SU-DHL-6 (cell line): Measurements from ENCODE around the gene OXNAD1.

Experiments
- H2AFZ ChIP-seq: fragments of 200-600 bp; sonication (generic); 2 replicates; pipeline ENCODE4 v1.6.1; 2014; ENCODE audit warnings: low read depth, mild to moderate bottlenecking, moderate library complexity, mixed read lengths, antibody characterized with exemption, low read length; ENCODE audit not compliant: severe bottlenecking
- H3F3A ChIP-seq: fragments of 200-600 bp; shearing (Covaris generic); 2 replicates; pipeline ENCODE4 v1.6.0; 2016; ENCODE audit warnings: antibody characterized with exemption, mild to moderate bottlenecking; ENCODE audit not compliant: insufficient read depth
- H3K27ac ChIP-seq: fragments of 200-600 bp; sonication (generic); 2 replicates; pipeline ENCODE4 v1.5.1; 2016; ENCODE audit warnings: low read depth, mild to moderate bottlenecking, low read length, moderate library complexity, mixed read lengths
- H3K27me3 ChIP-seq: fragments of 200-600 bp; sonication (generic), shearing (Covaris generic); 2 replicates; pipeline ENCODE4 v1.6.0; 2014; ENCODE audit warnings: mild to moderate bottlenecking, low read length
- H3K36me3 ChIP-seq: fragments of 200-600 bp; sonication (generic); 2 replicates; pipeline ENCODE4 v1.6.1; 2014; ENCODE audit warnings: mild to moderate bottlenecking, low read length, mixed read lengths
- H3K4me2 ChIP-seq: fragments of 300-600, 200-600 bp; shearing (Covaris generic), sonication (generic); 2 replicates; pipeline ENCODE4 v1.6.0; 2014; ENCODE audit warnings: low read length, low read depth, mild to moderate bottlenecking; ENCODE audit not compliant: poor library complexity, severe bottlenecking
- H3K4me3 ChIP-seq: fragments of 200-600 bp; sonication (generic); 2 replicates; pipeline ENCODE4 v1.5.1; 2014; ENCODE audit warnings: antibody characterized with exemption, low read length, mild to moderate bottlenecking, mixed read lengths; ENCODE audit not compliant: insufficient read depth, poor library complexity, severe bottlenecking
- H3K79me2 ChIP-seq: fragments of 200-600 bp; sonication (generic); 2 replicates; pipeline ENCODE4 v1.6.1; 2014; ENCODE audit warnings: mild to moderate bottlenecking, low read length, moderate library complexity; ENCODE audit not compliant: insufficient read depth
- H3K9ac ChIP-seq: fragments of 200-600 bp; sonication (generic); 2 replicates; pipeline ENCODE4 v1.7.0; 2014; ENCODE audit warnings: mild to moderate bottlenecking, low read length
- H3K9me2 ChIP-seq: fragments of 200-600 bp; sonication (generic); replicated peaks from 2 replicates; pipeline ENCODE4 v1.6.1; 2014; ENCODE audit warnings: low read length; ENCODE audit not compliant: insufficient read depth
- H3K9me3 ChIP-seq: fragments of 200-600 bp; sonication (generic); 2 replicates; pipeline ENCODE4 v1.6.1; 2014; ENCODE audit warnings: low read length, mixed read lengths; ENCODE audit not compliant: insufficient read depth
- H4K20me1 ChIP-seq: fragments of 200-600 bp; sonication (generic); 2 replicates; pipeline ENCODE4 v1.6.1; 2014; ENCODE audit warnings: low read depth, mild to moderate bottlenecking, antibody characterized with exemption, low read length, moderate library complexity, mixed read lengths
- EZH2phosphoT487 ChIP-seq: fragments of 200-600 bp; sonication (generic), shearing (Covaris generic); conservative IDR thresholded peaks from 2 replicates; pipeline ENCODE4 v1.6.1; 2018; ENCODE audit warnings: mild to moderate bottlenecking, antibody characterized with exemption, low read length, moderate library complexity, mixed read lengths
- TF ChIP-seq, protein P1 (sequence below): fragments of 200-600 bp; sonication (generic); IDR thresholded peaks from one replicate; pipeline ENCODE4 v1.5.1; 2017; ENCODE audit warnings: antibody characterized with exemption, mild to moderate bottlenecking, low read length, moderate library complexity; ENCODE audit not compliant: insufficient read depth, poor library complexity, severe bottlenecking

OXNAD1 gene

DNA sequence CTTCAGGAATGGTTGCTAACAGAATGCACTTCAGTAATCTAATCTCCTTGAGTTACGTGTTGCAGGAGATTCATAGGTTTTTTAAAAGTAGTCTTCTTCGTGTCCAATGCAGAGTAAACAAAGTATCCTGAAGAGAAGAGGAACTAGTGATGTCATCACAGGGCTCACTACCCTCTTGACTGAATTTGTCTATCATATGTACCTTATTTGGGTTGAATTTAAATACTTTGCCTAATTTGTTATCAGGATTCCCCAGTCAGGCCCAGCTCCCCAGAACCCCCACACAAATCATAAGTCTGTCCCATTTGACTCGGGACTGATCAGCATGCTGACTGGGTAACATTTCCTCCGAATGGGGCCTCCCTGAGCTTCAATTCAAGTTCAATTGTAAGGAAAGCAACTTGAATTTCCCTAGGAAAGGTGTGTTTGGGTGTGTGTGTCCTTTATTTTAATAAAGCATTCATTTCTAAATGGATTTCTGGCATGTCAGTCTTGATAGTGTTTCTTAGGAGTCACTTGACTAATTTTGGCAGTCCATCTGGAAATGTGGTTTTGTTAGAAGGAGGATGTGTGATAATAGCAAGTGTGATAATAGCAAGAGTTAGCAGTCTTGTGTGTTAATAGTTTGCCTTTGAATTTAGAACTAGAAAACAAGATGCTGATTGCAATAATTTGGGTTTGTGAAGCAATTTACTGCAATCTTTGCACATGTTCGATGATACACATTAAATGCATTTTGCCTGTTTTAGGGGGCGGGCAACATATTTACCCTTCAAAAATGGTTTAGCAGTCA, 21.9 kb downstream of the OXNAD1 start:
- Histone ChIP-seq H3K27me3 (no peaks in the 10 kb centered on the region), H4K20me1 (no peaks in the 10 kb centered on the region), H3F3A (no peaks in the 10 kb centered on the region), H3K9me3 (no peaks in the 10 kb centered on the region), H3K9me2 (no peaks in the 10 kb centered on the region), H3K27ac (no peak overlapping the region), H3K4me3 (no peak overlapping the region), H3K4me2 (no peak overlapping the region), H3K79me2 (no peaks in the 10 kb centered on the region), H3K36me3 (no peaks in the 10 kb centered on the region), H2AFZ (no peak overlapping the region), H3K9ac (no peak overlapping the region)
- TF ChIP-seq, protein P1, sequence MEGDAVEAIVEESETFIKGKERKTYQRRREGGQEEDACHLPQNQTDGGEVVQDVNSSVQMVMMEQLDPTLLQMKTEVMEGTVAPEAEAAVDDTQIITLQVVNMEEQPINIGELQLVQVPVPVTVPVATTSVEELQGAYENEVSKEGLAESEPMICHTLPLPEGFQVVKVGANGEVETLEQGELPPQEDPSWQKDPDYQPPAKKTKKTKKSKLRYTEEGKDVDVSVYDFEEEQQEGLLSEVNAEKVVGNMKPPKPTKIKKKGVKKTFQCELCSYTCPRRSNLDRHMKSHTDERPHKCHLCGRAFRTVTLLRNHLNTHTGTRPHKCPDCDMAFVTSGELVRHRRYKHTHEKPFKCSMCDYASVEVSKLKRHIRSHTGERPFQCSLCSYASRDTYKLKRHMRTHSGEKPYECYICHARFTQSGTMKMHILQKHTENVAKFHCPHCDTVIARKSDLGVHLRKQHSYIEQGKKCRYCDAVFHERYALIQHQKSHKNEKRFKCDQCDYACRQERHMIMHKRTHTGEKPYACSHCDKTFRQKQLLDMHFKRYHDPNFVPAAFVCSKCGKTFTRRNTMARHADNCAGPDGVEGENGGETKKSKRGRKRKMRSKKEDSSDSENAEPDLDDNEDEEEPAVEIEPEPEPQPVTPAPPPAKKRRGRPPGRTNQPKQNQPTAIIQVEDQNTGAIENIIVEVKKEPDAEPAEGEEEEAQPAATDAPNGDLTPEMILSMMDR = no peak
- no peak for TF ChIP-seq EZH2phosphoT487

DNA sequence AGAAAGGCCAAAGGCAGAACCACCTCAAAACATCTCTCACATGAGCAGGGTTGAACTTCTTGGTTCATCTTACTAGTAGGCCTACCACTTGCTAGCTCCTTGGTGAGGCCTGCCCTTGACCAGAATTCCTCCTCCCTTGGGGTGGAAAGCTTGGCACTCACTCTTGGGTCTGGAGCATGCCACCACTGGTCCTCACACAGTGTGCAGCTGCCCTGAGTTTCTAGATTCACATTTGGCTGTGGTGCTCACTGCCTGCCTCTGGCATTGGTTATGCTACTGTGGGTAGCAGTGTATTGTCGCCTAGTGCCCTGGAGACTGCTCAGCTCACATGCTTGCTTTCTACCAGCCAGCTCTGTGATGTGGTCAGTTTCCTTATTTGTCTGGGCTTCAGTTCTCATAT, 23.7 kb downstream of the OXNAD1 start:
- Histone ChIP-seq H3K79me2 (no peaks in the 10 kb centered on the region), H3K9ac (no peak overlapping the region), H4K20me1 (no peaks in the 10 kb centered on the region), H3K4me2 (no peak overlapping the region), H3K36me3 (peaks cover 11% of the 10 kb centered on the region), H3K9me3 (peaks cover 4% of the 10 kb centered on the region; the same call in 1 of the 2 replicates), H3K4me3 (no peak overlapping the region), H3K27ac (no peak overlapping the region), H3K9me2 (no peaks in the 10 kb centered on the region), H2AFZ (no peak overlapping the region), H3K27me3 (no peaks in the 10 kb centered on the region), H3F3A (no peaks in the 10 kb centered on the region)
- TF ChIP-seq, protein P1 = no peak
- TF ChIP-seq EZH2phosphoT487 = no peak

DNA sequence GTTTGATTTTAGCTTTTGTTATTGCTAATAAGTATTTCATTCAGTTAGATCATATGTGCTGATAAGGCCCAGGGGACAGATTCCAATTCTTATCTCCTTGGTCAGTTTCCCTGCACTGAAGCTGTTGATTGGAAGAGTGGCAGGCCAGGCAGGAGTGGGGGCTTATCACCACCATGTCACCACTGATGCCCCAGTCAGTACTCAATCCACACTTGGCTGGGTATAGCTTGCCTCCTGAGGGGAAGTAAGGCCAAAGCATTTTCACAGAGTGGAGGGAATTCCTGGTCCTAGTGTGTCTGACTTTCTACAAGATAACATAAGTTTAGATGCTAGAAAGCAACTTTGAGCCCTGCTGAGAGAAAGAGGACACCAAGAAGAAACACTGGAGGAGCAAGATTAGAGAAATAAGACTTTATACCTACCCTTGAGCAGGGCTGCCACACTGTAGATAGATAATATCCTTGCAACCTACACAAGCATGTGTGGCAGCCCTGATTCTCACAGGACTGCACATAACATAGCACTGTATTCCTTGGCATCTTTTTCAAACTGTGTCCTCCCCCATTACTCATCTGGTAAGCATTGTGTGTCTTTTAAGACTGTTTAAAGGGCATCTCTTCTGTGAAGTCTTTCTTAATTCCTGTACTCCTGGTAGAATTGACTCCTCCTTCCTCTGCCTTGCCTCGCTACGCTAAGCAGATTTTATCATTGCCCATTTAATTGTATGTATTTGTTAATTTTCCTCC, 24.3 kb downstream of the OXNAD1 start:
- H3K27me3 ChIP-seq = no peaks in the 10 kb centered on the region
- no peak overlapping the region for H3K27ac ChIP-seq
- H3K4me3 ChIP-seq = no peak overlapping the region
- H3K79me2 ChIP-seq = no peaks in the 10 kb centered on the region
- H3K9me2 ChIP-seq = no peaks in the 10 kb centered on the region
- no peak overlapping the region for H2AFZ ChIP-seq
- H3K9ac ChIP-seq = no peak overlapping the region
- no peaks in the 10 kb centered on the region for H3F3A ChIP-seq
- H4K20me1 ChIP-seq = no peaks in the 10 kb centered on the region
- H3K4me2 ChIP-seq = no peak overlapping the region
- peaks cover 14% of the 10 kb centered on the region for H3K36me3 ChIP-seq
- no peak for TF ChIP-seq EZH2phosphoT487
- TF ChIP-seq, protein P1 = no peak
- H3K9me3 ChIP-seq = peaks cover 6% of the 10 kb centered on the region; the same call in 1 of the 2 replicates
